ENCODE results near the gene SORCS2. TPM values are rescaled to one million over a fixed set of nuclear protein-coding genes. Genes with fewer than 3 reads are reported as not detected.

Gene SORCS2
- polyA plus RNA-seq, 3 donors, result 0.46 to 0.55 TPM; not detected in 1

- H3K36me3 Mint-ChIP-seq, result no peaks in the 10 kb centered on the region
- H3K4me3 Mint-ChIP-seq, result no peak overlapping the region
- intact Hi-C loops (cut with micrococcal nuclease), result no loop called here
- Histone ChIP-seq H3K27ac (ENCODE audit: low read depth in 1 of 2, low read length in 2 of 2) (no peak overlapping the region), H3K79me2 (ENCODE audit: insufficient read depth, low read length) (no peaks in the 10 kb centered on the region), H3K36me3 (replicated peaks in 1 of 2; ENCODE audit: control insufficient read depth in 1 of 2, insufficient read depth in 2 of 2, low read length in 2 of 2) (no peaks in the 10 kb centered on the region), H3K4me3 (replicated peaks in 1 of 3; ENCODE audit: low read depth in 2 of 3, low read length in 3 of 3) (no peak overlapping the region), H3K27me3 (ENCODE audit: control insufficient read depth in 2 of 2, insufficient read depth in 2 of 2, low read length in 2 of 2) (peaks cover 0 to 2% of the 10 kb centered on the region in 2 donors), H3K9ac (ENCODE audit: insufficient read depth, low read length, poor library complexity, severe bottlenecking) (no peak overlapping the region), H3K4me1 (ENCODE audit: control insufficient read depth in 1 of 2, insufficient read depth in 2 of 2, low read length in 2 of 2) (peaks cover 0 to under 1% of the 10 kb centered on the region in 2 donors), H3K9me3 (replicated peaks in 1 of 2; ENCODE audit: control insufficient read depth in 1 of 2, insufficient read depth in 1 of 2, low read length in 2 of 2) (no peaks in the 10 kb centered on the region), H4K20me1 (ENCODE audit: insufficient read depth, low read length) (no peaks in the 10 kb centered on the region), H3K4me2 (replicated peaks; ENCODE audit: extremely low read depth, low read length, poor library complexity, severe bottlenecking) (no peak overlapping the region), H2AFZ (ENCODE audit: insufficient read depth, low read depth, low read length, poor library complexity, severe bottlenecking) (no peak overlapping the region)
- TF ChIP-seq, protein P1, sequence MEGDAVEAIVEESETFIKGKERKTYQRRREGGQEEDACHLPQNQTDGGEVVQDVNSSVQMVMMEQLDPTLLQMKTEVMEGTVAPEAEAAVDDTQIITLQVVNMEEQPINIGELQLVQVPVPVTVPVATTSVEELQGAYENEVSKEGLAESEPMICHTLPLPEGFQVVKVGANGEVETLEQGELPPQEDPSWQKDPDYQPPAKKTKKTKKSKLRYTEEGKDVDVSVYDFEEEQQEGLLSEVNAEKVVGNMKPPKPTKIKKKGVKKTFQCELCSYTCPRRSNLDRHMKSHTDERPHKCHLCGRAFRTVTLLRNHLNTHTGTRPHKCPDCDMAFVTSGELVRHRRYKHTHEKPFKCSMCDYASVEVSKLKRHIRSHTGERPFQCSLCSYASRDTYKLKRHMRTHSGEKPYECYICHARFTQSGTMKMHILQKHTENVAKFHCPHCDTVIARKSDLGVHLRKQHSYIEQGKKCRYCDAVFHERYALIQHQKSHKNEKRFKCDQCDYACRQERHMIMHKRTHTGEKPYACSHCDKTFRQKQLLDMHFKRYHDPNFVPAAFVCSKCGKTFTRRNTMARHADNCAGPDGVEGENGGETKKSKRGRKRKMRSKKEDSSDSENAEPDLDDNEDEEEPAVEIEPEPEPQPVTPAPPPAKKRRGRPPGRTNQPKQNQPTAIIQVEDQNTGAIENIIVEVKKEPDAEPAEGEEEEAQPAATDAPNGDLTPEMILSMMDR (IDR thresholded peaks at IDR 0.05), result no peak
- DNase-seq, result no peak
- peaks cover 4% of the 10 kb centered on the region for H3K4me1 Mint-ChIP-seq
- peak overlapping the region in 1 of 7 donors; percentile 12 for H3K27ac Mint-ChIP-seq
- H3K9me3 Mint-ChIP-seq, result peaks cover 0 to 8% (median 4%) of the 10 kb centered on the region in 7 donors
- H3K27me3 Mint-ChIP-seq (ENCODE audit: low read depth in 3 of 3), result peaks cover 6 to 11% (median 7%) of the 10 kb centered on the region in 3 donors
- WGBS (ENCODE audit: insufficient coverage), result 100% methylated on average over 1 of the region's 1 CpG
These were observed 535.4 kb downstream of the SORCS2 start for GRCh38 chr4:7727749-7728148.

DNA sequence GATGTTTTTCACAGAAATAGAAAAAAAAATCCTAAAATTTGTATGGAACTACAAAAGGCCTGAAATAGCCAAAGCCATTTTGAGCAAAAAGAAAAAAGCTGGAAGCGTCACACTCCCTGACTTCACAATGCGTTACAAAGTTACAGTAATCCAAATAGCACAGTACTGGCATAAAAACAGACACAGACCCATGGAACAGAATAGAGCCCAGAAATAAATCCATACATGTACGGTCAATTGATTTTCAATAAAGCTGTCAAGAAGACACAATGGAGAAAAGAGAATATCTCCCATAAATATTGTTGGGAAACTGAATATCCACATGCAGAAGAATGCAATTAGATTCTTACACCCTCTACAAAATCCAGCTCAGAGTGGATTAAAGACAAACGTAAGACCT lies 539.1 kb downstream of the SORCS2 start:
- Mint-ChIP-seq H3K36me3 (no peaks in the 10 kb centered on the region), H3K4me3 (no peak overlapping the region), H3K9me3 (no peaks in the 10 kb centered on the region), H3K4me1 (no peaks in the 10 kb centered on the region), H3K27me3 (ENCODE audit: low read depth in 3 of 3) (peaks cover 8 to 12% (median 9%) of the 10 kb centered on the region in 3 donors), H3K27ac (no peak overlapping the region)
- Histone ChIP-seq H3K9ac (ENCODE audit: insufficient read depth, low read length, poor library complexity, severe bottlenecking) (no peak overlapping the region), H3K4me3 (replicated peaks in 1 of 3; ENCODE audit: low read depth in 2 of 3, low read length in 3 of 3) (no peak overlapping the region), H3K4me2 (replicated peaks; ENCODE audit: extremely low read depth, low read length, poor library complexity, severe bottlenecking) (no peak overlapping the region), H3K36me3 (replicated peaks in 1 of 2; ENCODE audit: control insufficient read depth in 1 of 2, insufficient read depth in 2 of 2, low read length in 2 of 2) (no peaks in the 10 kb centered on the region), H3K9me3 (replicated peaks in 1 of 2; ENCODE audit: control insufficient read depth in 1 of 2, insufficient read depth in 1 of 2, low read length in 2 of 2) (no peaks in the 10 kb centered on the region), H2AFZ (ENCODE audit: insufficient read depth, low read depth, low read length, poor library complexity, severe bottlenecking) (no peak overlapping the region), H3K79me2 (ENCODE audit: insufficient read depth, low read length) (no peaks in the 10 kb centered on the region), H3K4me1 (ENCODE audit: control insufficient read depth in 1 of 2, insufficient read depth in 2 of 2, low read length in 2 of 2) (no peaks in the 10 kb centered on the region), H3K27ac (ENCODE audit: low read depth in 1 of 2, low read length in 2 of 2) (no peak overlapping the region), H3K27me3 (ENCODE audit: control insufficient read depth in 2 of 2, insufficient read depth in 2 of 2, low read length in 2 of 2) (no peaks in the 10 kb centered on the region), H4K20me1 (ENCODE audit: insufficient read depth, low read length) (no peaks in the 10 kb centered on the region)
- TF ChIP-seq, protein P1 (IDR thresholded peaks at IDR 0.05), result no peak
- WGBS (ENCODE audit: insufficient coverage), result 80% methylated on average over 2 of the region's 4 CpGs
- no peak for DNase-seq
- intact Hi-C loops (cut with micrococcal nuclease), result no loop called here

Measured in CD14-positive monocyte (primary cell).